Ectodermal cell (in vitro differentiated cells): ENCODE results near the gene ESRRA.
A peak's percentile ranks its signal among the peaks of the same experiment; 100 is the strongest.

Experiments used
- H3K27ac ChIP-seq: 2 replicates; pipeline ENCODE4 v1.7.0; 2013; ENCODE audit warnings: mild to moderate bottlenecking, low read depth, low read length; ENCODE audit not compliant: insufficient read depth, poor library complexity, severe bottlenecking
- H3K27me3 ChIP-seq: 2 replicates; pipeline ENCODE4 v1.7.0; 2013; ENCODE audit warnings: mild to moderate bottlenecking, low read length; ENCODE audit not compliant: insufficient read depth, control insufficient read depth, poor library complexity, severe bottlenecking
- H3K36me3 ChIP-seq: one replicate; pipeline ENCODE4 v1.7.0; 2013; ENCODE audit warnings: low read length; ENCODE audit not compliant: control insufficient read depth, insufficient read depth
- H3K4me1 ChIP-seq: one replicate; pipeline ENCODE4 v1.7.0; 2013; ENCODE audit warnings: low read length; ENCODE audit not compliant: control insufficient read depth, insufficient read depth
- H3K4me3 ChIP-seq: 2 replicates; pipeline ENCODE4 v1.7.0; 2013; ENCODE audit warnings: low read depth, low read length, control low read depth; ENCODE audit not compliant: insufficient read depth
- H3K9me3 ChIP-seq: 2 replicates; pipeline ENCODE4 v1.7.0; 2013; ENCODE audit warnings: mild to moderate bottlenecking, low read length, moderate library complexity; ENCODE audit not compliant: control insufficient read depth
- WGBS, 2 experiments: methylation state at CpG; one replicate each; pipeline ENCODE4 v1.1.7; 2013; ENCODE audit warnings: missing lambda C conversion rate in 2 of 2; 5-methylcytosine and 5-hydroxymethylcytosine counted together

The ESRRA gene

GRCh38 chr11:64285885-64286800 lies 19.2 kb upstream of the ESRRA start:
- Histone ChIP-seq H3K4me3 (peak overlapping the region; percentile 86), H3K27me3 (peaks cover 23% of the 10 kb centered on the region), H3K36me3 (no peaks in the 10 kb centered on the region), H3K9me3 (no peaks in the 10 kb centered on the region), H3K4me1 (peaks cover 5% of the 10 kb centered on the region), H3K27ac (no peak overlapping the region)
- WGBS, 2 experiments = 29 to 31% methylated on average over 39 to 40 of the region's 40 CpGs

GRCh38 chr11:64286801-64287159 lies 18.5 kb upstream of the ESRRA start:
- 91 to 95% methylated on average over 9 of the region's 9 CpGs for WGBS, 2 experiments
- peaks cover 29% of the 10 kb centered on the region for H3K27me3 ChIP-seq
- no peaks in the 10 kb centered on the region for H3K36me3 ChIP-seq
- H3K27ac ChIP-seq = no peak overlapping the region
- no peak overlapping the region for H3K4me3 ChIP-seq
- no peaks in the 10 kb centered on the region for H3K9me3 ChIP-seq
- peaks cover 8% of the 10 kb centered on the region for H3K4me1 ChIP-seq

GRCh38 chr11:64287676-64288352 lies 17.5 kb upstream of the ESRRA start:
- Histone ChIP-seq H3K36me3 (no peaks in the 10 kb centered on the region), H3K27ac (no peak overlapping the region), H3K4me1 (peaks cover 17% of the 10 kb centered on the region), H3K27me3 (peaks cover 39% of the 10 kb centered on the region), H3K4me3 (no peak overlapping the region), H3K9me3 (no peaks in the 10 kb centered on the region)
- 93% methylated on average over 33 of the region's 33 CpGs for WGBS, 2 experiments

GRCh38 chr11:64288353-64288750 lies 17.0 kb upstream of the ESRRA start:
- 89% methylated on average over 9 of the region's 9 CpGs for WGBS, 2 experiments
- H3K4me1 ChIP-seq = peaks cover 17% of the 10 kb centered on the region
- H3K27ac ChIP-seq = no peak overlapping the region
- H3K27me3 ChIP-seq = peaks cover 45% of the 10 kb centered on the region
- H3K9me3 ChIP-seq = no peaks in the 10 kb centered on the region
- H3K36me3 ChIP-seq = no peaks in the 10 kb centered on the region
- H3K4me3 ChIP-seq = no peak overlapping the region

GRCh38 chr11:64289002-64289564 lies 16.2 kb upstream of the ESRRA start:
- no peak overlapping the region for H3K4me3 ChIP-seq
- peaks cover 52% of the 10 kb centered on the region for H3K27me3 ChIP-seq
- H3K27ac ChIP-seq = no peak overlapping the region
- no peaks in the 10 kb centered on the region for H3K36me3 ChIP-seq
- H3K9me3 ChIP-seq = no peaks in the 10 kb centered on the region
- peaks cover 14% of the 10 kb centered on the region for H3K4me1 ChIP-seq
- 91 to 92% methylated on average over 13 of the region's 13 CpGs for WGBS, 2 experiments

GRCh38 chr11:64290352-64291261 lies 14.7 kb upstream of the ESRRA start:
- H3K36me3 ChIP-seq = no peaks in the 10 kb centered on the region
- H3K9me3 ChIP-seq = no peaks in the 10 kb centered on the region
- H3K4me1 ChIP-seq = peaks cover 13% of the 10 kb centered on the region
- 48 to 54% methylated on average over 10 of the region's 10 CpGs for WGBS, 2 experiments
- no peak overlapping the region for H3K4me3 ChIP-seq
- no peak overlapping the region for H3K27ac ChIP-seq
- H3K27me3 ChIP-seq = peaks cover 67% of the 10 kb centered on the region

- Histone ChIP-seq H3K4me1 (peaks cover 13% of the 10 kb centered on the region), H3K36me3 (no peaks in the 10 kb centered on the region), H3K9me3 (no peaks in the 10 kb centered on the region), H3K27ac (no peak within 1 kb of the TSS), H3K27me3 (peaks cover 74% of the 10 kb centered on the region), H3K4me3 (peak within 1 kb of the TSS; percentile 4)
- WGBS, 2 experiments = 3% methylated on average over 45 of the region's 45 CpGs
Observed at GRCh38 chr11:64291262-64291751, 14.0 kb upstream of the ESRRA start, which contains the start of gene KCNK4. KCNK4 (plus strand) TSS chr11:64291302; CDS start chr11:64293019, 1,717 bp downstream.

- no peak overlapping the region for H3K27ac ChIP-seq
- WGBS, 2 experiments = 2% methylated on average over 96 of the region's 96 CpGs
- peaks cover 80% of the 10 kb centered on the region for H3K27me3 ChIP-seq
- H3K9me3 ChIP-seq = no peaks in the 10 kb centered on the region
- no peaks in the 10 kb centered on the region for H3K36me3 ChIP-seq
- H3K4me1 ChIP-seq = peaks cover 13% of the 10 kb centered on the region
- peak overlapping the region; percentile 4 for H3K4me3 ChIP-seq
Observed at GRCh38 chr11:64291752-64292459, 13.4 kb upstream of the ESRRA start.
